Measurements from ENCODE around the gene LCNL1.

GRCh38 chr9:137034039-137034708, 51.4 kb downstream of the LCNL1 start:
- TF ChIP-seq POLR2AphosphoS5 (IDR thresholded peaks at IDR 0.05; ENCODE audit: borderline replicate concordance, low read depth, low read length) (no peak), EZH2 (IDR thresholded peaks at IDR 0.05) (no peak), FOXP2 (optimal IDR thresholded peaks at IDR 0.05; ENCODE audit: control extremely low read depth, extremely low read length, insufficient read depth) (no peak)
